GM18867 (cell line): ENCODE data around the gene PREPL.

Source experiments
- ATAC-seq: cut with Tn5 transposase; IDR thresholded peaks from one replicate; pipeline ENCODE4 v1.9.1; 2021; ENCODE audit warnings: mild to moderate bottlenecking, moderate library complexity; ENCODE audit not compliant: unreplicated experiment

PREPL gene

GRCh38 chr2:44297431-44297830 is 63.9 kb downstream of the PREPL start:
- ATAC-seq = no peak

DNA sequence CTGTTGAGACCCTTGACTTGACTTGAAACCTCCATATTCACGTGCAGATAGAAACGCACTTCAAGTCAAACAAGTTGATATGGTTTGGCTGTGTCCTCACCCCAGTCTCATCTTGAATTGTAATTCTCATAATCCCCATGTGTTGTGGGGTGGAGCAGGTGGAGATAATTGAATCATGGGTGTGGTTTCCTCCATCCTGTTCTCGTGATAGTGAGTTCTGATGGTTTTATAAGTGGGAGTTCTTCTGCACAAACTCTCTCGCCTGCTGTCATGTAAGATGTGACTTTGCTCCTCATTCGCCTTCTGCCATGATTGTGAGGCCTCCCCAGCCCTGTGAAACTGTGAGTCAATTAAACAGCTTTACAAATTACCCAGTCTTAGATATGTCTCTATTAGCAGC is 64.6 kb downstream of the PREPL start:
- ATAC-seq = no peak

- no peak for ATAC-seq
Measured at GRCh38 chr2:44295633-44296359, 65.5 kb downstream of the PREPL start.

DNA sequence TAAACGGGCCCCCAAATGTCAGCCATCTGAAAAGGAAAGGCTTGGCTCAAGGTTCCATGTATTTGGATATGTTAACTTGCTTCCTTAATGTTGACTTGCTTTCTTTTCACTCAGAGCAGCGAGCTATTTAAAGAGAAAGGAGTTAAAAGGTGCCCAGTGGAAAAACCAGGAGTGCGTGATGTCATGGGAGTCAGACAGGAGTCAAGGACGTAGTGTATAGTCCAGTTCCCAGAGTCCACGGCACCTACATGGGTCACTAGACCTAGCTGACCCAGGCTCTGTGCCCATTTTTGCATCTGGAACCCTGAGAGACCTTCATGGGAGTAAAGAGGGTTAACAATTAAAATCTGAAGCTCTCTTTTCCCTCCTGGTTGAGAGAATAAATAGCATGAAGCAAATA is 66.2 kb downstream of the PREPL start:
- no peak for ATAC-seq

- no peak for ATAC-seq
Measured at GRCh38 chr2:44291281-44292248, 69.7 kb downstream of the PREPL start.

DNA sequence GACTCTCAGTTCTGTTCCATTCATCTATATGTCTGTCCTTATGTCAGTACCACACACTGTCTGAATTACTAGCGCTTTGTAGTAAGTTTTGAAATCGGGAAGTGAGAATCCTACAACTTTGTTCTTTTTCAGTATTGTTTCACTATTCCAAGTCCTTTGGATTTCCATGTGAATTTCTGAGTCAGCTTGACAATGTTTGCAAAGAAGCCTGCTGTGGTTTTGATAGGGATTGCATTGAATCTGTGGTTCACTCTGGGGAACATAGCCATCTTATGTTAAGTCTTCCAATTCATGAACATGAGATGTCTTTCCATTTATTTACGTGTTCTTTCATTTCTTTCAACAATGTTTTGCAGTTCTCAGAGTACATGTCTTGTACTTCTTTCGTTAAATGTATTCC is 71.0 kb downstream of the PREPL start:
- ATAC-seq = no peak

DNA sequence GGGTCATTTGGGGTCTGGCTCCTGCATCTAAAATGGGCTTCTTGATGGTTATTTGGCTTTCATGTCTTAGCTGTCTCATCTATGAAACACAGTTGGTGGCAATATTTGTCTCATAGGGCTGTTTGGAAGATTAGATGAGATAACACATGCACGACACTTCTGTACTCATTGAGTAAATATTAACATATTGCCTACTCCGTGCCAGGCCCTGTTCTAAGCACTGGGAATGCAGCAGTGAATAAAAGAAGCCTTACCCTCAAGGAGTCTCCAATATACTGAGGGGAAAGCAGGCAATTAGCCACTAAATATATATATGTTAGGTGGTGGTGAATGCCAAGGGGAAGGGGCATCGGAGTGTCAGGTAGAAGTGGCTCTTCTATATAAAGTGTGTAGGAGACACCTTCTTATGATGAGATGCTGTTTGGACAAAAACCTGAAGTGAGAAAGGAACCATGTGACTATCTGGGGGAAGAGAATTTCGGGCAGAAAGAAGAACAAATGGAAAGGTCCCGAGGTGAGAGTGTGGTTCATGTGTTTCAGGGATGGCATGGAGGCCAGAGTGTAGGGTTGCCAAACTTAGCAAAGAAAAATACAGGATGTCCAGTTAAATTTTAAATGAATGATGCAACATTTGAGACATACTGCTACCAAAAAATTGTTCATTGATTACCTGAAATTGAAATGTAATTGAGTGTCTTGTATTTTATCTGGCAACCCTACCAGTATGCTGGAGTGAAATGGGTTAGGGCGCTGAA is 74.2 kb downstream of the PREPL start:
- ATAC-seq = no peak

GRCh38 chr2:44286119-44286883 is 75.0 kb downstream of the PREPL start:
- ATAC-seq = no peak

- ATAC-seq = no peak
Measured at GRCh38 chr2:44285174-44285573, 76.1 kb downstream of the PREPL start.

GRCh38 chr2:44283116-44283666 is 78.1 kb downstream of the PREPL start:
- ATAC-seq = no peak

GRCh38 chr2:44280869-44281268 is 80.4 kb downstream of the PREPL start:
- no peak for ATAC-seq

GRCh38 chr2:44277541-44277940 is 83.8 kb downstream of the PREPL start:
- no peak for ATAC-seq

DNA sequence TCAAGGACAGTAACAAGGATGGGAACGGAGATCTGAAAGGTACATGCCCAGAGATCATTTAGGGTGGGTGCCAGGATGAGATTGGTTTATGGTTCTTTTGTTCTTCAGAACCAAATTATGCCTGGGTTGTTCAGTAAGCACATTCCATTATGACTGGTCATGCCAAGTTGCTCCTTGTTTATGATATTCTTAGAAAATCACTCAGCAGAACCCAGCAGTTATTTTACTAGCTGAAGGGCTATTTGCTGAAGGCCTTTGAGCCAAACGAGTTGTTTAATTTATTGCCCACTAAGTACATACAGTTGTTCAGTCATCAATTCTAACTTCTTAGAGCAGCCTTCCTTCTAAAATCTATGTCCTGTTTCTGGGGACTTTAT is 85.4 kb downstream of the PREPL start:
- ATAC-seq = no peak

GRCh38 chr2:44273596-44273995 is 87.7 kb downstream of the PREPL start:
- no peak for ATAC-seq

- ATAC-seq = no peak
Measured at GRCh38 chr2:44273076-44273475, 88.2 kb downstream of the PREPL start.

DNA sequence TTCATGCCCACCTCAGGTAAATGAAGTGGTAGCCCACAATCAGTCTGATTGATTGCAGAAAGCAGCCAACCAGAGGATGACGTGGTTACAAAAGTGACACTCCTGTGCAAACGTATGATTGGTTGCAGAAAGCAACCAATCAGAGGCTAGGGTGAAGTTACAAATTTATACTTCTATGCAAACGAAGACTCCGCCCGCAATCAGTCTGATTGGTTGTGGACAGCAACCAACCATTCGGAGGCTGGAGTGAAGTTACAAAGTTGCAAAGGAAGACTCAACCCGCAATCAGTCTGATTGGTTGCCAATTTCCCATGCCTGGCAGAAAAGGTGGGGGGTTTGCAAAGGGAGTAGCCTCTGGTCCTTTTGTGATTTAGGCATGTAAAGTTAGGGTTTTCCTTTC is 90.0 kb downstream of the PREPL start:
- no peak for ATAC-seq

GRCh38 chr2:44269831-44270230 is 91.5 kb downstream of the PREPL start:
- ATAC-seq = no peak

GRCh38 chr2:44267796-44268648 is 93.3 kb downstream of the PREPL start:
- ATAC-seq = no peak
